Measurements from ENCODE around the gene SLC1A3. TPM values are rescaled to one million over a fixed set of nuclear protein-coding genes. Genes with fewer than 3 reads are reported as not detected.
"Not testable (repeated sequence)": the region's sequence is repeated elsewhere in the genome, so short reads cannot be mapped to it uniquely, and the experiment has no call there.

SLC1A3 gene
- total RNA-seq, 1 donor from 2014 or later, result 1.6 TPM

- H3K9me3 Mint-ChIP-seq (ENCODE audit: unreplicated experiment), result no peaks in the 10 kb centered on the region
- no peak for DNase-seq
- H3K4me1 Mint-ChIP-seq (ENCODE audit: low read depth, unreplicated experiment), result no peaks in the 10 kb centered on the region
- H3K4me3 Mint-ChIP-seq (ENCODE audit: unreplicated experiment), result no peak overlapping the region
- no peaks in the 10 kb centered on the region for H3K36me3 Mint-ChIP-seq (ENCODE audit: unreplicated experiment)
- no peaks in the 10 kb centered on the region for H3K27me3 Mint-ChIP-seq (ENCODE audit: unreplicated experiment)
- H3K27ac Mint-ChIP-seq (ENCODE audit: unreplicated experiment), result no peak overlapping the region
- TF ChIP-seq CTCF (IDR thresholded peaks at IDR 0.05; ENCODE audit: partially characterized antibody, unreplicated experiment), result no peak
These were observed 34.9 kb upstream of the SLC1A3 start for GRCh38 chr5:36571401-36572042.

- Mint-ChIP-seq H3K27me3 (ENCODE audit: unreplicated experiment) (no peaks in the 10 kb centered on the region), H3K36me3 (ENCODE audit: unreplicated experiment) (no peaks in the 10 kb centered on the region), H3K27ac (ENCODE audit: unreplicated experiment) (no peak overlapping the region), H3K4me3 (ENCODE audit: unreplicated experiment) (no peak overlapping the region), H3K9me3 (ENCODE audit: unreplicated experiment) (no peaks in the 10 kb centered on the region), H3K4me1 (ENCODE audit: low read depth, unreplicated experiment) (no peaks in the 10 kb centered on the region)
- TF ChIP-seq CTCF (IDR thresholded peaks at IDR 0.05; ENCODE audit: partially characterized antibody, unreplicated experiment), result no peak
- no peak for DNase-seq
These were observed 33.0 kb upstream of the SLC1A3 start for GRCh38 chr5:36573438-36573837.

- Mint-ChIP-seq H3K9me3 (ENCODE audit: unreplicated experiment) (no peaks in the 10 kb centered on the region), H3K27ac (ENCODE audit: unreplicated experiment) (no peak overlapping the region), H3K36me3 (ENCODE audit: unreplicated experiment) (no peaks in the 10 kb centered on the region), H3K4me3 (ENCODE audit: unreplicated experiment) (no peak overlapping the region), H3K27me3 (ENCODE audit: unreplicated experiment) (no peaks in the 10 kb centered on the region), H3K4me1 (ENCODE audit: low read depth, unreplicated experiment) (no peaks in the 10 kb centered on the region)
- DNase-seq, result no peak
- no peak for TF ChIP-seq CTCF (IDR thresholded peaks at IDR 0.05; ENCODE audit: partially characterized antibody, unreplicated experiment)
These were observed 31.0 kb upstream of the SLC1A3 start for GRCh38 chr5:36575361-36575781.

- Mint-ChIP-seq H3K36me3 (ENCODE audit: unreplicated experiment) (no peaks in the 10 kb centered on the region), H3K27me3 (ENCODE audit: unreplicated experiment) (no peaks in the 10 kb centered on the region), H3K4me1 (ENCODE audit: low read depth, unreplicated experiment) (no peaks in the 10 kb centered on the region), H3K9me3 (ENCODE audit: unreplicated experiment) (no peaks in the 10 kb centered on the region), H3K4me3 (ENCODE audit: unreplicated experiment) (no peak overlapping the region), H3K27ac (ENCODE audit: unreplicated experiment) (no peak overlapping the region)
- no peak for TF ChIP-seq CTCF (IDR thresholded peaks at IDR 0.05; ENCODE audit: partially characterized antibody, unreplicated experiment)
- DNase-seq, result no peak
These were observed 29.7 kb upstream of the SLC1A3 start for GRCh38 chr5:36576721-36577120.

GRCh38 chr5:36579858-36580257, 26.5 kb upstream of the SLC1A3 start:
- H3K36me3 Mint-ChIP-seq (ENCODE audit: unreplicated experiment); H3K4me1 Mint-ChIP-seq (ENCODE audit: low read depth, unreplicated experiment); H3K27me3 Mint-ChIP-seq (ENCODE audit: unreplicated experiment); DNase-seq; H3K27ac Mint-ChIP-seq (ENCODE audit: unreplicated experiment); H3K9me3 Mint-ChIP-seq (ENCODE audit: unreplicated experiment); H3K4me3 Mint-ChIP-seq (ENCODE audit: unreplicated experiment): not testable (repeated sequence)
